HG03521 (cell line): Measurements from ENCODE around the gene MAPK8IP2.
"Not testable (repeated sequence)": the region's sequence is repeated elsewhere in the genome, so short reads cannot be mapped to it uniquely, and the experiment has no call there.

Experiments
- ATAC-seq: cut with Tn5 transposase; IDR thresholded peaks from one replicate; pipeline ENCODE4 v1.9.1; 2021; ENCODE audit warnings: mild to moderate bottlenecking, moderate library complexity; ENCODE audit not compliant: unreplicated experiment

MAPK8IP2 gene

GRCh38 chr22:50597097-50597496, 3.5 kb upstream of the MAPK8IP2 start:
- no peak for ATAC-seq

GRCh38 chr22:50599816-50600455, 657 bp upstream of the MAPK8IP2 start:
- no peak for ATAC-seq

- no peak for ATAC-seq
Measured at GRCh38 chr22:50600967-50601668, 525 bp downstream of the MAPK8IP2 start.

- no peak for ATAC-seq
Measured at GRCh38 chr22:50601669-50602337, 1.2 kb downstream of the MAPK8IP2 start.

GRCh38 chr22:50602338-50602700, 1.7 kb downstream of the MAPK8IP2 start:
- ATAC-seq, result no peak

- no peak for ATAC-seq
Measured at GRCh38 chr22:50603511-50604255, 3.1 kb downstream of the MAPK8IP2 start.

- ATAC-seq, result no peak
Measured at GRCh38 chr22:50604256-50605001, 3.8 kb downstream of the MAPK8IP2 start.

- no peak for ATAC-seq
Measured at GRCh38 chr22:50605002-50605612, 4.5 kb downstream of the MAPK8IP2 start.

- ATAC-seq, result no peak
Measured at GRCh38 chr22:50605613-50606074, 5.1 kb downstream of the MAPK8IP2 start.

GRCh38 chr22:50606165-50606945, 5.8 kb downstream of the MAPK8IP2 start:
- no peak for ATAC-seq

GRCh38 chr22:50606946-50607658, 6.5 kb downstream of the MAPK8IP2 start:
- no peak for ATAC-seq

GRCh38 chr22:50607659-50608020, 7.0 kb downstream of the MAPK8IP2 start:
- ATAC-seq, result no peak

GRCh38 chr22:50608058-50608840, 7.7 kb downstream of the MAPK8IP2 start:
- ATAC-seq, result not testable (repeated sequence)

- no peak for ATAC-seq
Measured at GRCh38 chr22:50608996-50609395, 8.4 kb downstream of the MAPK8IP2 start.

GRCh38 chr22:50609599-50609998, 9.0 kb downstream of the MAPK8IP2 start:
- no peak for ATAC-seq

- ATAC-seq, result no peak
Measured at GRCh38 chr22:50610041-50610451, 9.5 kb downstream of the MAPK8IP2 start.

- ATAC-seq, result no peak
Measured at GRCh38 chr22:50610581-50610980, 10.0 kb downstream of the MAPK8IP2 start.
